NK-92 (cell line): ENCODE data around the gene RFX1.
A peak's percentile ranks its signal among the peaks of the same experiment; 100 is the strongest.

Source experiments
- DNase-seq: peaks from one replicate; lab custom pipeline; 2025; ENCODE audit not compliant: unreplicated experiment; lab: John Stamatoyannopoulos, UW

The RFX1 gene

GRCh38 chr19:13961826-13962698 lies 44.1 kb downstream of the RFX1 start:
- no peak for DNase-seq

- no peak for DNase-seq
Observed at GRCh38 chr19:13960863-13961784, 45.0 kb downstream of the RFX1 start.

DNA sequence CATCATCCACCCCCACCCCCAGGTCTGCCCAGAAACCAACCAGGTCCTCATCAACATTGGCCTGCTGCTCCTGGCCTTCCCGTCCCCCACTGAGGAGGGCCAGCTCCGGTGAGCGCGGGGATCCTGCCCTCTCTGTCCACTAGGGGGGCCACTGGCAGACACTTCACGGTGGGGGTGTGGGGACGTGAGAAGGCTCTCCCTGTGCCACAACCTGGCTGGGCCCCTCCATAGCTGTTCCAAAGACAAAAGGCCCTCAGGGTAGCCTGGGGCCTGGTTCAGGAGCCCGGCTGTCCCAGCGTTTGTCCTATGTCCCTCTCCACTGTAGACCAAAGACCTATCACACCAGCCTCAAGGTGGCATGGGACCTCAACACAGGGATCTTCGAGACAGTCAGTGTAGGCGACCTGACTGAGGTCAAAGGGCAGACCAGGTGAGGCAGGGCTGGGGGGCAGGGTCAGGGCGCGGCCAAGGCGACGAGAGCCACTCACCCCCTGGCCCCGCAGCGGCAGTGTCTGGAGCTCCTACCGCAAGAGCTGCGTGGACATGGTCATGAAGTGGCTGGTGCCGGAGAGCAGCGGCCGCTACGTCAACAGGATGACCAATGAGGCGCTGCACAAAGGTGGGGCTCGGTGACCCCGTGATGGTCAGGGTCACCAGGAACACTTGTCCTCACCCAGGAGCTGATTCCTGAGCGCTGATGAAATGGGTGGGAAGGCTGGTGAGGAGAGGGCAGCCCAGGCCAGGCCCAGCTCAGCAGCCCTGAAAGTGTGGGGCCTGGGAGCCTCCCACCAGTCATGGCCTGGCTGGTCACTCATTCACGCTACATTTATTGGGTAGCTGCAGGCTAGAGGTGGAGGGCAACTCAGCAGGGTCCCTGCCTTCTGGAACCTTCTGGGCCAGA lies 45.9 kb downstream of the RFX1 start:
- DNase-seq = no peak

DNA sequence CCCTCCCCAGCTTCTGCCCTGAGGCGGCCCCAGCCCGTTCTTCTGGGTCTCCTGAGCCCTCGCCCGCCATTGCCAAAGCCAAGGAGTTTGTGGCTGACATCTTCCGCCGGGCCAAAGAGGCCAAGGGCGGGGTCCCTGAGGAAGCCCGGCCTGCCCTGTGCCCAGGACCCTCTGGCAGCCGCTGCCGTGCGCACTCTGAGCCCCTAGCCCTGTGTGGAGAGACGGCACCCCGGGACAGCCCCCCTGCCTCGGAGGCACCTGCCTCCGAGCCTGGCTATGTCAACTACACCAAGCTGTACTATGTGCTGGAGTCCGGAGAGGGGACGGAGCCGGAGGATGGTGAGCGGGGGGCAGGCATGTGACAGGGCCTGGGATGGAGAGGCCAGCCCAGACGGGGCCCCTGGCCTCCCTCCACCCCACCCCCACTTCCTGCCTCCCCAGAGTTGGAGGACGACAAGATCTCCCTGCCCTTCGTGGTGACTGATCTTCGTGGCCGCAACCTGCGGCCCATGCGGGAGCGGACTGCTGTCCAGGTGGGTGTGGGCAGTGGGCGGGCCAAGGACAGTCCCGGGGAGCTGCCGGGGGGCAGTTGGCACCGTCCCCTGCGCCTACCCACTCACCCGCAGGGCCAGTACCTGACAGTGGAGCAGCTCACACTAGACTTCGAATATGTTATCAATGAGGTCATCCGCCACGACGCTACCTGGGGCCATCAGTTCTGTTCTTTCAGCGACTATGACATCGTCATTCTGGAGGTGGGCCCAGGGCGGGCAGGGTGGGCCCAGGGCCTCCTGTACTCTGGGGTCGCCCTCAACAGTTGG lies 46.8 kb downstream of the RFX1 start:
- DNase-seq = no peak

DNA sequence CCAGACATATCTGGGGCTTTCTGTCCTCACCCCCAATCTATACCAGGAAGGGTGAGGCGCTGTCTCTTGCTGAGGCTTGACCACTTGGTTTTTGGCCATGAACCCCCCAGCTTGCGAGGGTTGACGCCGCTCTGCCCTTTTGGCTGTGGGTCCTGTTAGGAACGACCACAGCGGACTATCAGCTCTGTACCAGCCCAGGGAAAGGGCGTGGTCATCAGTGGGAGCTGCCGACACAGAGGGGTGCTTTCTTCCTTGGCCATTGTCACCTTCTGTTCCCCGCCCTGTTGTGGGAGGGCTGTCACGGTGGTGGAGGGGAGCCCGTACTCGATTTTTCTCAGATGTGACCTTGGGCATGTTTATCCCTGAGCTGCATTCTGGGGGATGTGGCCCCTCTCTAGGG lies 48.1 kb downstream of the RFX1 start:
- no peak for DNase-seq

- no peak for DNase-seq
Observed at GRCh38 chr19:13957051-13957450, 49.1 kb downstream of the RFX1 start.

- DNase-seq = no peak
Observed at GRCh38 chr19:13956365-13956744, 49.8 kb downstream of the RFX1 start.

- DNase-seq = no peak
Observed at GRCh38 chr19:13955662-13956364, 50.3 kb downstream of the RFX1 start.

DNA sequence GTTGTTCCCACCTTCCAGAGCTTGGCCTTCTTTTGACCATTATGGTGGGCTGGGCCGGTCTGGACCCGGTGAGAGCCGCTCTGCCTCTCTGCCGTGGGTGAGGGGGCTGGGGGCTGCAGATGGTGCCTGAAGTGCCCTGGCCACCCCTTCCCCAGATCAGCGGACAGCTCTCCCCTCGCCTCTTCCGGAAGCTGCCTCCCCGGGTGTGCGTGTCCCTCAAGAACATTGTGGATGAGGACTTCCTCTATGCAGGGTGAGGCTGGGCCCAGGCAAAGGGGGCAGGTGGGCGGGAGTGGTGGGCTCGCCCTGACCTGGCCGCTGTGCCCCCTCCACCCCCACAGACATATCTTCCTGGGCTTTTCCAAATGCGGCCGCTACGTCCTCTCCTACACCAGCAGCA lies 51.9 kb downstream of the RFX1 start:
- DNase-seq = no peak

- DNase-seq = no peak
Observed at GRCh38 chr19:13952931-13953531, 53.1 kb downstream of the RFX1 start.

- DNase-seq = peak; percentile 92
Observed at GRCh38 chr19:13952154-13952930, 53.8 kb downstream of the RFX1 start, which contains the start of gene DCAF15. Gene DCAF15, plus strand, starts transcription at chr19:13952509. Its CDS starts 4 bp downstream, at chr19:13952513.

DNA sequence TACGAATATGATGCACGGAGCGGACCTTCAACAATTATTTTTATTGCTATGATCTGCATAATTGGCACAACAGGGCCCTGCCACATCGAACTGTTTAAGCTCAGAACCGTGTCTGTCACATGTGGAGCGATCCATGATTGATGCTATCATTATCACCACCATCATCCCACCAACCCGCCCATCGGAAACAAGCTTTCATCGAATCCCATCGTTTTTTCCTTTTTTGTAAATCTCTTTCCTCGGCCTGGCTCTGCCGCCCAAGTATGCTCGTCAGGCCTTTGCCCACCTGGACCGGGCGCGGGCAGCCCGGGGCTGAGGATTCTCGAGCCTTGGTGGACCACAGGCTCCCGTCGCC lies 54.3 kb downstream of the RFX1 start:
- DNase-seq = no peak

- DNase-seq = no peak
Observed at GRCh38 chr19:13951043-13951442, 55.1 kb downstream of the RFX1 start.

DNA sequence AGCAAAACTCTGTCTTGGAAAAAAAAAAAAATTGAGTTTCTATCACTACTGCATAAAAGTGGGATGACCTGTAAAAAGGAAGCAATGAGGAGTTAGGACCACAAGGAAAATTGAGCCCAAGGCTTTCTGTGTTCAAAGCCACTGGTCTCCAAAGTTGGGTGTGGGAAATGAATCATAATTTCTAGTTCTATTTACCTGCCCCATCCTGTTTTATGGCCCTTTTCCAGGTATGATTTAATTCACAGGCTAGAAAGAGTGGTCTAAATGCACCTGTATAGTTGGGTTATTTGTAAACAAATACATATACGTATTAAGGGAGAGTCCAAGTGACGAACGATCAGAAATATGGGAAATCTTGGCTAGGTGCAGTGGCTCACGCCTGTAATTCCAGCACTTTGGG lies 59.7 kb downstream of the RFX1 start:
- no peak for DNase-seq

- DNase-seq = no peak
Observed at GRCh38 chr19:13942023-13942684, 64.0 kb downstream of the RFX1 start.

- no peak for DNase-seq
Observed at GRCh38 chr19:13938301-13939064, 67.6 kb downstream of the RFX1 start, which contains the start of gene PODNL1. Gene PODNL1, minus strand, starts transcription at chr19:13938417. Its CDS starts 236 bp downstream, at chr19:13938181.
